Endometrial microvascular endothelial cells (primary cell): ENCODE results near the gene PEX14. TPM values are rescaled to one million over a fixed set of nuclear protein-coding genes. Genes with fewer than 3 reads are reported as not detected.

ENCODE experiments used
- in situ Hi-C: cut with HindIII; loops from 2 replicates; pipeline ENCODE4 v1.10.0; 2017; ENCODE audit warnings: low sequenced_read_pairs, low pct_unique_long_range_greater_than_20kb; ENCODE audit errors: inconsistent ontology term
- total RNA-seq: library from RNA; depleted of rRNA; stranded (reverse); fragments of >200 nt; gene quantifications from one replicate; pipeline ENCODE4 v1.2.3, GENCODE V29; 2015; ENCODE audit errors: inconsistent ontology term

The PEX14 gene
- total RNA-seq, 1 donor from 2014 or later: 28.6 TPM

DNA sequence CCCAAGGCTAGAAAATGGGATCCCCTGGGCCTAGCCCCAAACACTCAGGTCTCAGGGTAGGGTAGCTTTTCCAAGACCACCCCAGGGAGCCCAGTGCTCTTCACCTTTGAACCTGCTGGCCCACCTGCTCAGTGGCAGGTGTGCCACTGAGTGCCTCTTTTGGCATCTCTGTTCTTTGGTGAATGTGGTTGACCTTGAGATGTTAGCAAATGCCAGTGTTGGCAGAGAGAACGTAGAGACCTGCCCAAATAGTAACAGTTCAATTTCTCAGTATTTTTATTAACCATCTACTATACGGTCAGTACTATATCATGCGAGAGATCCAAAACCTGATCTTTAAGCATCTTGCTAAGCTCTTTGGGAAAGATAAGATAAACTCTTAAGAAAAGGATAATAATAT lies 128.2 kb downstream of the PEX14 start:
- in situ Hi-C loops: no loop called here

DNA sequence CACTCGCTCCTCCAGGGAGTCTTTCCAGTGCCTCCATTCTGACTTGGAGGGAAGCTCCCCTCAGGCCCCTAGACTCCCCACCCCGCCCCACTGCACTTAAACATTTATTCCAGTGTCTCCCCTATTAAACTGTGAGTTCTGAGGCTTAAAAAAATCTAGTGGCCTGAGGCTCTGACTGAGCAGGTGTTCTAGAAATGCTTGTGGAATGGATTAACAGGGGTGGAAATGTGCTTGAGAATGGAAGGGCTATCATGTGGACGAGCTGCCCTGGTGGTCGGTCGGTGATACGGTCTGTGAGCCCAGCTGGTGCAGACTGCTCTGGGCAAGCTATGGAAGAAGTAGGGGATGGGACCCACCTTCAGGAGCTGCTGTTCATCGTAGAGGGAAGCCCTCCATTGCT lies 130.2 kb downstream of the PEX14 start:
- in situ Hi-C loops: no loop called here

DNA sequence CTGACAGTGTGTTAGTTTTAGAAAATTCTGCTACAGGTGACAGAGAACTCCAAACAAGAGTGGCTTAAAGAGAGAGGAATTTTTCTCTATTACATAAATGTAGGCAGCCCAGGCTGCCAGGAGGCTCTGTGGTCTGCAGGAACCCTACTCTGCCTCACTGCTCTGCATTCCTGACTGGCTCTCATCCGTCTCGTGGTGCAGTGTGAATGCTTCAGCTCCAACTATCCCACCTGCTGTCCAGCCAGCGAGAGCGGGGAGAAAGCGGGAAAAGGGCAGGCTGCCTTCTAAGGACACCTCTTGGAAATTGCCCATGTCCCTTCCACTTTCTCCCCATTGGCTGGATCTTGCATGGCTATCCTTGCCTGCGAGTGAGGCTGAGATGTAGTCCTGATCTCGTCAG lies 131.3 kb downstream of the PEX14 start:
- in situ Hi-C loops: no loop called here

GRCh38 chr1:10607228-10607627 lies 132.5 kb downstream of the PEX14 start:
- in situ Hi-C loops: no loop called here

- in situ Hi-C loops: no loop called here
Measured at GRCh38 chr1:10608690-10609089, 133.9 kb downstream of the PEX14 start.

- in situ Hi-C loops: no loop called here
Measured at GRCh38 chr1:10610901-10611600, 136.3 kb downstream of the PEX14 start.

DNA sequence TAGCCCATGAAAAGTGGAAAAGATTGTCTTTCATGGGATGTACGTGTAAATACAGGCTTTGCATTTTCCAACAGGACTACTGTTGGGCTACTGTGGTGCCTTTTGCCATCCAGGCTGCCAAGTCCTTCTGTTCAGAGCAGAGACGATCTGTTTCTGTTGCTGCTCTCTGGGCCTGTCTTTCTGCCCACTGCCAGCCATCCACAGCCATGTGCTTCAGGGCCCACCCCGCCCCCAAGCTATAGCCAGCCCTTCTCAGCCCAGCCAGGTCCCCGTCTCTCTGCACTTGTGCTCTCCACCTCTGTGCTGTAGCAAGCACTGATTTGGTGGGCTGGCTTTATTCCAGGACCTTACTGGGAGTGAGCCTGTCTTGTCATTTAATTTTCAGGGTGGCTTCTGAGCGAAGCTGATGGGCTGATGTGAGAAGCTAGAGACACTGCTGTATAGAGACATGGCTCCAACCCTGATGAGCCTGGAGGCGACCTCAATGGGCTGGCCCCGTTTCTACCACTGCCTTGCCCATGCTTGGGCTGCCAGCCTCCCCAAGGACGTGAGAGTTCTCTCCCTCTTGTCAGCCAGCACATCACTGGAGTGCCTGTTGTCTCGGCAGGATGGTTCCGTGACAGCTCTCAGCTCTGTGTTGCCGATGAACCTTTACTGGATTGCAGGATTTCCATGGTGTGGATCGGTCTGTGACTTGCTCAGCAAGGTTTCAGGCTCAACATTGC lies 137.8 kb downstream of the PEX14 start:
- in situ Hi-C loops: no loop called here

- in situ Hi-C loops: no loop called here
Measured at GRCh38 chr1:10613340-10613739, 138.6 kb downstream of the PEX14 start.

DNA sequence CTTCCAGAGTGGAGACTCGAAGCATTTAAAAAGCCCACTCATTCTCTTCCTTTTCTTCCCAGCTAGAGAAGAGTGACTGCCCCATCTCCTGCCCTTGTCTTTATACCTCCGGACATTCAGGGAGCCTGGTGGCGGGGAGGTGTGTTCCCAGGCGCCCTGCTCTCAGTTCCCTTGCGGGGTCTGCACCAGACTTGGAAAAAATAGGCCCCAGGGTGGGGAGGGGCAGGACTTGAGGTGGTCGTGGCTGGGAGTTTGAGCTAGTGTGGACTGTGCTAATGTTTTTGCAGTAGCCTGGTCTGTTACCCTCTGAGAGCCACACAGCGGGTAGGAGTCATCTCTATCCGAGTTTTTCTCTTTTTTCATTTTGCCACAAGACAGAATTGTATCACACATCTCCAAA lies 139.1 kb downstream of the PEX14 start:
- in situ Hi-C loops: no loop called here

DNA sequence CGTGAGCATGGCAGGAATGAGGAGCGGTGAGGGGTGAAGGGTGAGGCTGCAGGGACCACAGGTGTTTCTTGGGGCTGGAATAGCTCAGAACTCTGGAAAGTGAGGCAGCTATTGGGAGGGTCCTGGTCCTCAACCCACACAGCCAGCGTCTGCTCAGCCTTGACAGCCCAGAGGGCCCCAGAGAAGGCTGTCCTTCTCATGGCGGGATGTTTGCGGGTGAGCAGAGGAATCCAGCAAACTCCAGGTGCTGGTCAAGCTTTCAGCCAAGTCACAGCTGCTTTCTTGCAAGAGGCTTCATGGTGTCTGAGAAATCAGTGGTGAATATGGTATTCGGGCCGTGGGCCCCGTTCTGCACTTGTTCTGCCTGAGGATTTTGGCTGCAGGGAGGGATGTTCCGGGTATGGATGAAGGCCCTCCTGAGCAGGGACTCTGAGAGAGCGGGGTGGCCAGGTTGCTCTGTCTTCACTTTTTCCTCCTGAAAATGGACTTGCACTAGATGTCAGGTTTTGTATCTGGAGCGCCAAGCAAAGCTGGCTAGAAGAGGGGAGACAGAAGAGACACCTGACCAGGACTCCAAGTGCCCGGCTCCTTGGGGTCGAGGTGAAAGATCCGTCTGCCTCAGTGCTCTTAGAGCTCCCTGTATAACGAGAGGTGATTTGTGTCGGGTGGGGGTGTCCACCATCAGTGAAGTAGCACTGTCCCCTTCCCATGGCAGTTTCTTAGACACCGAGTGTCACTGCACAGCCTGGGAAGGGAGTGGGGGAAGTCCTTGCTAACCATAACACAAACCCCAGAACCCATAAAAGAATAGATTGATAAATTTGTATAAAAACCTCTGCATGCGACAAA lies 139.9 kb downstream of the PEX14 start:
- in situ Hi-C loops: no loop called here

DNA sequence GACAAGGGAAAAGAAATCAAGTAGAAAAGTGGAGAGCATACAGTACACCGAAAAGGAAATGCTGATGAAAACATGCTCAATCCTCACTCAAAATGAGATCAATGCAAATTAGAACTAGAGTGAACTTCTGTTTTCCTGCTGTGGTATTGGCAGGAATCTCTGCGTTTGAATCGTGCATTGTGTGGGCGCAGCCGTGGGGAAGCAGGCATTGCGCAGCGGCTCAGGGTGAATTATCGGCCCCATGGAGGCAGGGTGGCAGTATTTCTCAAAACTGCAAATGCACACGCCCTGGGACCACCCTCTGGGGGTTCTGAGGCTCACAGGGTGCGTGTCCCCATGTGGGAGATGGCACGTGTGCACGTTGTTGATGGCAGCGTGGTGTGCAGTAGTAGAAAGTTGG lies 140.6 kb downstream of the PEX14 start:
- in situ Hi-C loops: no loop called here

DNA sequence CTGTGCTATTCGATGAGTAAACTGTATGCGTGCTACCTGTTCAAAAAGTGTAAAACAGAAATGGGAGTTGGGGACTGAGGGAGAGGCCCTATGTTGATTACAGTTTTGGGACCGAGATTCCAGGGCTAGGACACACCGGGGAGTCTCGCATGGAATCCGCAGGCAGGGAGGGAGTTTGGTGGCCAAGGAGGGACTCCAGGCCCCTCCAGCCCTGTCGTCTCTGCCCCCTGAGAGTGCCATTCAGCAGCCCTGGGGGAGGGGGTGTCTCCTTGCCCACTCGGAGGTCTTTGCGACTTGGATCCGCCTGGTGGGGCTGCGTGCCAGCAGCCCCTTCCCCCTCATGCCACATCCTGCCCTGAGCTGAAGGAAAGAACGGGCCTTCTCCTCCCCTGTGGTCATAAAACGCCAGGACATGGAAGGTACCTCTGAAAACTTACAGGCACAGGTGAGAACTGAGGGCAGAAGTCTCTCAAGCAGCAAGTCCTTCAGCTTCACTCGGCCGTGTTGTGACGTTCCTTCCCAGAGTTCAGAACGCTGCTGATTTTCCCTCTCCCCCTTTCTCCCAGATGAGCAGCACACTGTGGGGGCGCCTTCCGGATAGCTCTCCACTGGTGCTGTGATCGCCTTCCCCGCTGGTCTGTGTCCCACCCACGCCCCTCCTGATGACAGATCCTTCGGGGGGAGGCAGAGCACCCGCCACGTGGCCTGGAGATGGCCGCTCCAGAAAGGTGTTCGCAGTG lies 141.4 kb downstream of the PEX14 start:
- in situ Hi-C loops: no loop called here

DNA sequence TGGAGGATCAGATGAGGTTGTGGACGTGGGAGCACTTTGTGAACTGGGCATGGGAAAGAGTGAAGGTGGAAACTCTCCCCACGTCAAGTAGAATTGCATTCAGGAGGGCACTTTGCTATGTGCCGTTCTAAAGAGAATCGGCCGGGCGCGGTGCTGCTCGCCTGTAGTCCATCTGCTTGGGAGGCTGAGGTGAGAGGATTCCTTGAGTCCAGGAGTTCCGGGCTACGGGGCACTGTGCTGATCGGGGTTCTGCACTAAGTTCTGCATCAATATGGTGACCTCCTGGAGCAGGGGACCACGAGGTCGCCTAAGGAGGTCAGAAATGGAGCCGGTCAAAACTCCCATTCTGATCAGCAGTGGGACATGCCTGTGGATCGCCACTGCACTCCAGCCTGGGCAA lies 141.9 kb downstream of the PEX14 start:
- in situ Hi-C loops: no loop called here

GRCh38 chr1:10617318-10617717 lies 142.6 kb downstream of the PEX14 start:
- in situ Hi-C loops: no loop called here

DNA sequence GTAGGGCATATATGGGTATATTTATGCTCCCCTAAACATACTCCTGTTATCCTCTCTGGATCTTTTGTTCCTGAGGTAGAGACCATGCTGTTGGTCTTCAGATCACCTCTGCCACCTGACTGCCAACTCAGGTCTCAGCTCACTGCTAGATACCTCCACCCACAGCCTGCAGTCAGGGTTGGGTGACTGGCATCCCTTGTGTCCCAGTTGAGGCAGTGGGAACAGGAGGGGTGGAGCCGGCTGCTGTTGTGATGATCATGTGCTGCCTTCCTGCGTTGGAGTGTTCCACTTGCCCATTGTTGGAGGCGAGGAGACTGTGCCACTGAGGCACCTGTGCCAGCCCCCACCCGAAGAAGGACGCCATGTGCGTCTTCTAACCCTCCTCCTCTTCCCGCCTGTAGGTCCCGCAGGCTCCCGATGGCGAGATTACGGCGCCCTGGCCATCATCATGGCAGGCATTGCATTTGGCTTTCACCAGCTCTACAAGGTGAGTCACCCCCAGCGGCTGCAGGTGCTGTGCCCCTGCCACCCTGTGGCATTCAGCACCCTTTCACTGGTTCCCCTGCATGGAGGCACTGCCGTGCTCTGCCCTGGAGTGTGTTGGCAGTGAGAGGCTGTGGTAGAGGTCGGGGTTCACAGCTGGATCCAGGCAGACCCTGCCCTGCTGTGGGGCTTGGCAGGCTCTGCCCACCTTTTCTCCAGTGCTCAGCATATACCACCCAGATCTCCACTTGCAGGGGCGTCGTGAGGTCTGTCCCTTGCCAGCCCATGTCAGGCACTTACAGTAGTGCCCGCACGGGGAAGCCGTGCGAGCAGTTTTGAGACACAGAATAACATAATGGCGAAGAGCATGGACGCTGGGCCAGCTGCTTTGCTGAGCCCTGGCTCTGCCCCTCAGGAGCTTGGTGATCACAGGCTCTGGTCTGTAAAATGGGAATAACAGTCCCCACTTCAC lies 143.5 kb downstream of the PEX14 start:
- in situ Hi-C loops: no loop called here

DNA sequence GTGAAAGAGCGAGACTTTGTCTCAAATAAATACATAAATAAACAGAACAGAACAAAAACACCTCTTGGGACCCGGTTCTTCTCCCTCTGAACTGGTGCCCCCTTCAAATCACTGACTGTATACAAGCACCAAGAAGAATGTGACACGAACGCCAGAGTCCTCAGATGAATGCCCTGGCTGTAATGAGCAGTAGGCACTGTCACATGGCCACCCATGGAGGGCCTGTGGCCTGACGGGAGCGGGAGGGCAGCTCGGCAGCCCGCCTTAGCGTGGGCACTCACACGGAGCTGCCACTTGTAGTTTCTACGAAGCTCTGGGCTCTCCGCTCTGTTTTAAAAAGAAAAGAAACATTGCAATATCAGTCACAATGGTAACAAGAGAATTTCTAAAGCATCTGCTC lies 146.0 kb downstream of the PEX14 start:
- in situ Hi-C loops: no loop called here

DNA sequence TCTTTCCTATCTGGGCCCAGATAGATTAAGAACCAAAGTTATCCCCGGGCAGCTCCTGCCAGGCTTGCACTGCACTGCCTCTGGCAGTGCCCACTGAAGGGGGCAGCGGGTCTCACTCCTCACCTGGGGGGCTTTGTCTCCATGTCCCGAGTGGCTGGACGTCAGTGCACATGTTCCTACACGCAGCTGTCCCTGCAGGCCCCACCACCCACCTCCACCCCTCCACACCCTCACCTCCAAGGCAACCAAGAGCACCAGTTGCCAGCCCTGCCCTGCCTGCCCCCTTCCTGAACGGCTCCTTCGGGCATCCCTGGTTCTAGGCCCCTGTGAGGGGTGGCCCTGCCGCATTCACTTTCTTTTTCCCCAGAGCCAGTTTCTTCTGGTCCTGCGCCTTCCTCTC lies 147.2 kb downstream of the PEX14 start:
- in situ Hi-C loops: no loop called here
